Gastrocnemius medialis (tissue), 4 donors: ENCODE measurements around the gene HNRNPA3.
A peak's percentile ranks its signal among the peaks of the same experiment; 100 is the strongest.

ENCODE experiments used
- POLR2A ChIP-seq, 2 donors: fragments of 450-650 bp; IDR thresholded peaks; one replicate each; pipeline ENCODE4 v1.6.1; 2017; ENCODE audit warnings: antibody characterized with exemption in 2 of 2, mild to moderate bottlenecking in 2 of 2, moderate library complexity in 2 of 2
- TF ChIP-seq, protein P1 (sequence below), 5 experiments: fragments of 450-650 bp in 3 of 5; fragments of 200-600 bp in 2 of 5; sonication (generic) in 2 of 5; IDR thresholded peaks in 4 of 5; conservative IDR thresholded peaks in 1 of 5; 1 replicate in 4 of 5; 2 replicates in 1 of 5; pipeline ENCODE4 v1.5.1; 2016 to 2019; ENCODE audit warnings: antibody characterized with exemption in 5 of 5, mild to moderate bottlenecking in 3 of 5, moderate library complexity in 3 of 5

DNA sequence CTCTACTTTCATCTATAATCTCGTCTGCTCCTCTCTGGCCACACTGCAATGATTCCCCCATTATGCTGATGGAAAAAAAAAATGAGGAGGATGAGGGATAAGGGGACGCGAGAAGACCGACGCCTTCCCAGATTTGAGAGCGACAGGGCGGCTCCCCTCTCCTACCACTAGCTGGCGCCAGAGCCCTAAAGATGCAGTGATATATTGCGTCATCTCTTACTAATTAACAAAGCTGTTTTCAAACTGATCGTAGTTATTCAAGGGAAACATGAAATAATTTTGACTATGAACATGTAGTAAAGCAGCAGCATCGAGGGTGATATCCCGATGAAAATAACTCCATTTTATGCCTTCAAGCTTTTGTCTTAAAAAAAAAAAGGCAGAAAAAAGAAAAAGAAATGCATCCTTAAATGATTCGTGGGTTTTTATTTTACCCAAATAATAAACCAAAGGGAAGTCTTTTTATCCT, 48.0 kb upstream of the HNRNPA3 start:
- TF ChIP-seq POLR2A (IDR thresholded peaks at IDR 0.05) = no peak
- TF ChIP-seq, protein P1, sequence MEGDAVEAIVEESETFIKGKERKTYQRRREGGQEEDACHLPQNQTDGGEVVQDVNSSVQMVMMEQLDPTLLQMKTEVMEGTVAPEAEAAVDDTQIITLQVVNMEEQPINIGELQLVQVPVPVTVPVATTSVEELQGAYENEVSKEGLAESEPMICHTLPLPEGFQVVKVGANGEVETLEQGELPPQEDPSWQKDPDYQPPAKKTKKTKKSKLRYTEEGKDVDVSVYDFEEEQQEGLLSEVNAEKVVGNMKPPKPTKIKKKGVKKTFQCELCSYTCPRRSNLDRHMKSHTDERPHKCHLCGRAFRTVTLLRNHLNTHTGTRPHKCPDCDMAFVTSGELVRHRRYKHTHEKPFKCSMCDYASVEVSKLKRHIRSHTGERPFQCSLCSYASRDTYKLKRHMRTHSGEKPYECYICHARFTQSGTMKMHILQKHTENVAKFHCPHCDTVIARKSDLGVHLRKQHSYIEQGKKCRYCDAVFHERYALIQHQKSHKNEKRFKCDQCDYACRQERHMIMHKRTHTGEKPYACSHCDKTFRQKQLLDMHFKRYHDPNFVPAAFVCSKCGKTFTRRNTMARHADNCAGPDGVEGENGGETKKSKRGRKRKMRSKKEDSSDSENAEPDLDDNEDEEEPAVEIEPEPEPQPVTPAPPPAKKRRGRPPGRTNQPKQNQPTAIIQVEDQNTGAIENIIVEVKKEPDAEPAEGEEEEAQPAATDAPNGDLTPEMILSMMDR (IDR thresholded peaks at IDR 0.05 in 4 of 5, conservative IDR thresholded peaks at IDR 0.05 in 1 of 5) = peak; percentile 97 to 100 (median 100)
